Astrocyte of the cerebellum (primary cell): Measurements from ENCODE around the gene CLEC7A.

Source experiments
- DNase-seq: peaks from one replicate; pipeline ENCODE4 v3.0.0-alpha.2; 2011; ENCODE audit warnings: low read depth
- H3K4me3 ChIP-seq: 2 replicates; pipeline ENCODE4 v1.5.1; 2011; ENCODE audit warnings: mild to moderate bottlenecking, low read depth, low read length, moderate library complexity
- in situ Hi-C: cut with HindIII; loops from 2 replicates; pipeline ENCODE4 v1.10.0; 2017; ENCODE audit warnings: low sequenced_read_pairs
- TF ChIP-seq, protein P1 (sequence below): IDR thresholded peaks from 2 replicates; pipeline ENCODE4 v1.5.1; 2012; ENCODE audit warnings: low read length, low read depth, moderate library complexity, mild to moderate bottlenecking; ENCODE audit errors: missing control alignments

Gene CLEC7A

DNA sequence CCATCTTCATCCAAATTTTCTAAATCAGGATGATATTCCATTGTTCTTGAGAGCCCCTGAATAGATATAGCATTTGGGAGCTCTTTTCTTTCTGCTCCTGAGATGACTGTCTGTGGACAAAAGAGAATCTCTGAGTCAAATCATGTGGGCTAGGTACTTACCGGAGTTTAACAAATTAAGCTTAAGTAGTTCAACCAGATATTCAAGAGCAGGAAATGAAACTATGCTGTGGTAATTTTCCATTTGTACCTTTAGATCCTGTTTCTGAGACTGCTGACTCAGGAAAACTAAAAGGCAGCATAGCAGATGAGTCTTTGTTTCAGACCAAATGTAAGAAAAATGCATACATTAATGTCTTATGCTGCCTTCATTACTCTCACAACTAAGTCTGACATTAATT is at the start of gene CLEC7A:
TSS of gene CLEC7A (minus strand) at position 158 of the 400 bp plus-strand sequence. CDS start at position 41, 117 bp downstream.
- TF ChIP-seq, protein P1, sequence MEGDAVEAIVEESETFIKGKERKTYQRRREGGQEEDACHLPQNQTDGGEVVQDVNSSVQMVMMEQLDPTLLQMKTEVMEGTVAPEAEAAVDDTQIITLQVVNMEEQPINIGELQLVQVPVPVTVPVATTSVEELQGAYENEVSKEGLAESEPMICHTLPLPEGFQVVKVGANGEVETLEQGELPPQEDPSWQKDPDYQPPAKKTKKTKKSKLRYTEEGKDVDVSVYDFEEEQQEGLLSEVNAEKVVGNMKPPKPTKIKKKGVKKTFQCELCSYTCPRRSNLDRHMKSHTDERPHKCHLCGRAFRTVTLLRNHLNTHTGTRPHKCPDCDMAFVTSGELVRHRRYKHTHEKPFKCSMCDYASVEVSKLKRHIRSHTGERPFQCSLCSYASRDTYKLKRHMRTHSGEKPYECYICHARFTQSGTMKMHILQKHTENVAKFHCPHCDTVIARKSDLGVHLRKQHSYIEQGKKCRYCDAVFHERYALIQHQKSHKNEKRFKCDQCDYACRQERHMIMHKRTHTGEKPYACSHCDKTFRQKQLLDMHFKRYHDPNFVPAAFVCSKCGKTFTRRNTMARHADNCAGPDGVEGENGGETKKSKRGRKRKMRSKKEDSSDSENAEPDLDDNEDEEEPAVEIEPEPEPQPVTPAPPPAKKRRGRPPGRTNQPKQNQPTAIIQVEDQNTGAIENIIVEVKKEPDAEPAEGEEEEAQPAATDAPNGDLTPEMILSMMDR = no peak
- no peak for DNase-seq
- in situ Hi-C loops = no loop called here

DNA sequence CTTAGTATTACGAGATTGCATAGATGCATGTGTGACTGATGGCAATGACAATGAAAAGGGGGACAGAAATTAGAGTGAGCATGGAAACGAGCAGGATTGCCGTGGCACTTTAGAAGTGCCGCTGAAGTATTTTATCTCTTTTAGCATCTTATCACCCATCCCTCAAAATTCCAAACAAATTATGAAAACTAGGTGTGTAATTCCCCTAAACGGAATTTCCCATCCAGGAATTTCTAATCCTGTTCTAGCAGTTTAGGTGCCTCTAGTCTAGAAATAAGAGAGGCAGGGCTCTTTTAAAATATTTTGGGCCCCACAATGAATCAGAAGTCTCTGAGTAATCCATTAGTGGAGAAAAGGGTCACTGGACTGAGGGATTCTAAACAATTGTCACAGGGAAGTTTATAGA is 49.8 kb upstream of the CLEC7A start:
- TF ChIP-seq, protein P1 = no peak
- no peak overlapping the region for H3K4me3 ChIP-seq
- in situ Hi-C loops = no loop called here
- no peak for DNase-seq

More for the DNA sequence above, at the start of gene CLEC7A:
- no peak within 1 kb of the TSS for H3K4me3 ChIP-seq

DNA sequence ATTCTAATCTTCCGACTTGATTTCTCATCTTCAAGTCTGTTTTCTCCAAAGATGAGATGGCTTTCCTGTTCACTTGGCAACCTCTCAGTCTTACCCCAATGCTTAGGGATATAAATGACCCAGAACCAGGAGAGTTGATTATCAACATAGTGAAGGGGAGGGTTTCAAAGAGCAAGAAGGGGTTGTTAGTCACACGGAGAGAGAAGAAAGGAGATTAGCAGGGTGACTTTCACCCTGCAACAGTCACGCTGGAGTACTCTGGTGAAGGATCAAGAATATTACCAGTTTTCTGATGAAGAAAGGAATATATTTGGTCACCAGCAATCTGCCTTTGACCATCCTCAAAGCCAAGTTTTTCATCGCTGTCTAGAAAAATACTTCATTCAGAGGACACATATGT is 48.8 kb upstream of the CLEC7A start, which contains the start of gene TMEM52B:
TSS of gene TMEM52B (plus strand) at position 212 of the 400 bp plus-strand sequence. CDS start 543 bp downstream, outside the sequence.
- no peak within 1 kb of the TSS for H3K4me3 ChIP-seq
- no peak for DNase-seq
- in situ Hi-C loops = no loop called here
- TF ChIP-seq, protein P1 = no peak

DNA sequence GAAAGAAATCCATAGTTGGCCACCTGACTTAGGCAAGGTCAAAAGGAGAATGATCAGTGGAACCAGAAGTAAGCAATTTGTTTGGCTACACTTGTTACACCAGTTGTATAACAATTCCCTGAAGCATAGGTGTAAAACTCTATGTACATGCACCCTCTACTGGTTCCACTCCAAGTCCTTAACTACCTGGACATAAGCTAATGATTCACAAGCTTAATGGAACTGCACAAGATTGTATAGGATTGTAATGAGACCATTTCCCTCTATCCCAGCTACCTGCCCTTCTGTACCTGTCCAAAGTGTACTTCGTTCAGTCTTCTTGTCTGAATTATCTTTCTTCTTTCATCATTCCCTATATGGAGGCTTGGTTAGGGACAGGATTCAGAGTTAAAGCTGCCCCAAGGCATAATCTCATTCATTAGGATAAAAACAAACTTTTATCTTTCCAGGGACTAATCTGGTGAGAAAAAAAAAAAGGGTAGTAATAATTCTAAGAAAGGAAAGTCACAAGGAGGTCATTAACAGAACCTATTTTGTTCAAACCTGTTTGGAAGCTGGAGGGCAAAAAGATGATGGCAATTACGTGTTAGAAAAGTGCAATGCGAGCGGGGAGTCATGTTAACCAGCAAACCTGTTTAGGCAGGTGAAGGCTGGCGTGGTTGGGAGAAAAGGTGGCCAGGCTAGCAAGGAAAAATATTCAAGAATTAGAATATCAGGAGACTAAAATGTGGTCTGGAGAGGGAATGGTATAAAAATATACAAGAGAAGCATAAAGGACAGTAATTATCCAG is 46.0 kb upstream of the CLEC7A start:
- DNase-seq = no peak
- TF ChIP-seq, protein P1 = no peak
- no peak overlapping the region for H3K4me3 ChIP-seq
- in situ Hi-C loops = no loop called here

DNA sequence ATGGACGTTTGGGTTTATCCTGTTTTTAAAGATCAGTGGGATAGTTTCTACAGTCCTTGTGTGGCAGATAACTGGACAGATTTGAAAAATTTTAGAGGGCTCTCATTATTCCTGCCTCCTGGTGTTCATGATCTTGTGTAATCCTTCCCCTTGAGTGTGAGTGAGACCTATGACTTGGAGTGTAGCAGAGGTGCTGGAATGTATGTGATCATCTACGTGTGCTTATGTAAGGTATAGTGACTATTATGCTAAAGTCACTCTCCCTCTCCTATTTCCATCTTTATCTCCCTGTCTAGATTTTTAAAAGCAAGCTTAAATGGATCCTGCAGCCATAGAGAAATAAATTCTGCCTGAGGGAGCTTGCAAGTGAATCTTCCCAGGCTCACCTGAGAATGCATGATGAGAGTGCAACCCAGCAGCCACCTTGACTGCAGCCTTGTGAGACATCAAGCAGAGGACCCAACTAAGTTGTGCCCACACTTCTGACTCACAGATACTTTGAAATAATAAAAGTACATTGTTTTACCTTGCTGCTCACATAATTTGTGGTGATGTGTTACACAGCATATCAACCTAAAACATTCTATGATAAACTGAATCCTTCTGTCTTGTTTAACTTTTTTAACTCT is 45.1 kb upstream of the CLEC7A start:
- TF ChIP-seq, protein P1 = no peak
- no peak overlapping the region for H3K4me3 ChIP-seq
- no peak for DNase-seq
- in situ Hi-C loops = no loop called here

DNA sequence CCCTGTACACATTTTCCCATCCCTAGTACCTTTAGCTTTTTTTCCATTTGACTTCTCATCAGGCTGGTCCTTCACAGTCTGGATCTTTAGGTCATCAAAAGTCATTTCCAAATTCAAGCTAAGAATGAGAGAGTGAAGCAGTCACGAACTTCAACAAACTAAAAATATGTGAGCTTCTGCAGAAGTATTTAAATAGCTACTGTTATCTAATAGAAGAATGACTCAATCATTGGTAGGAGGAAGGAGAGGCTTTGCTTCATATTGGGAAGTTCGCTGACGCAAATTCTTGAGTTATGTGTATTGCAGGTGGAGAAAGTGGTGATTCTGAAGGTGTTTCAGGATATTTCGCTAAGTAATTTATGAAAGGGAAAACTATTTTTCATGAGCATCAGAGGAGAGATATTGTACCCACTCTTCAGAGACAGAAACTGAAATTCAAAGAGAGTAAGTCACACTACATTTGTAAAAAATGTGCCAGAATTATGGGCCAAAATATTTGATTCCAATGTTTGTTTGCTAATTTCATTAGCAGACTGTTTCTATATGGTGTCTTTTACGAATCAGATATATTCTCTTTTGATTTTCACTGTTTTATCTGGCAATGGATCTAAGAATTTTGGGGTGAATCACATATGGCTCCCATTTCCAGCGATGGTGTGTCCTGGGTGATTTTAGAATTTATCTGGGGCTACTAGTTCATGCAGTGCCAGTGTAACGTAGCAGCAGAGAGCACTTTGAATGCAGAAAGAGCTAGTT is 42.2 kb upstream of the CLEC7A start, which contains the start of gene OLR1:
TSS of gene OLR1 (minus strand) at position 160 of the 756 bp plus-strand sequence. CDS start at position 105, 55 bp downstream.
- DNase-seq = no peak
- H3K4me3 ChIP-seq = no peak within 1 kb of the TSS
- TF ChIP-seq, protein P1 = no peak
- in situ Hi-C loops = no loop called here
